ENCODE results near the gene ELL. TPM values are rescaled to one million over a fixed set of nuclear protein-coding genes. Genes with fewer than 3 reads are reported as not detected.

The ELL gene
- total and polyA plus RNA-seq, 2 donors (not counting 3 experiments of a cell fraction or from before 2014, with no cell fraction given), result 9.9 to 18.2 TPM

DNA sequence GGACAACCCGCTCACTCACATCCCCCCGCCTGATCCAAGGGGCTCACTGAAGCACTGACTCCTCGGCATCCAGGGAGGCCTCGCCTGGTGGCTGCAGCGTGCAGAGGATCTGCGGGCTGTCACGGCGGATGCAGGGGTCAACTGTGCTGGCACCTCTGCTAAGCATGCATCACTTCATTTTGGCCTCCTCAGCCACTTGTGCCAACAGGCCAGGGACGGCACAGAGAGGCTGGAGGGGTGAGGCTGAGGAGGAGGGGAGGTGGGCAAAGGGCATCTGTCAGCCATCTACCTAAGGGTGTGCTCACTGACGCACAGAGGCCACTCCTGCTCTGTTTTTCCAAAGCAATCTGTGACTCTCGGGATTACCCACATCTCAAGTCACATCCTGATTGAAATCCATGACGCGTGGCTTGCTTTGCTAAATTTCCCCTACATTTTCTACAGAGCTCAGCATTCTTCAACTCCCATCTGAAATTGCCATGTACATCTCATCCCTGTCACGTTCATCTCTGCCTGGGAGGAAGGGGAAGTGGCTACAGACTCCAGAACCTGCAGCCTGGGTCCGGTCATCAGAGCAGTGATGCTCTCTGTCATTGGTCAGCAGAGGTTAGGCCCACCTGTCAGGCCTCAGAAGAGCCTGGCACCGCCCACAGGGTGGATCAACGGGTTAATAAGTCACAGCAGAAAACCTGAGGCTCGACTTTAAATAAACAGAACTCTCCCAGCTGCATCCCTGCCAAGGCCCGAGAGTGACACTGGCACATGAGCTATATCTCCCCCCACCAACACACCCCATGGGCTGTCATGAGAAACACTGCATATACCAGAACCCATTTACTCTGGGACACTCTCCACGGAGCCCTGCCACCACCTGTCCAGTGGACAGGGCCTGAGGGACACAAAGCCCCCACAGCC, 17.6 kb downstream of the ELL start:
- H3K36me3 ChIP-seq (ENCODE audit: control insufficient read depth in 2 of 2, extremely low read depth in 1 of 2, insufficient read depth in 2 of 2, low read length in 2 of 2), result no peaks in the 10 kb centered on the region
- H3K9me3 ChIP-seq (replicated peaks; ENCODE audit: control insufficient read depth, insufficient read depth, low read length), result no peaks in the 10 kb centered on the region
- no peak overlapping the region for H3K4me3 ChIP-seq (replicated peaks in 1 of 3; ENCODE audit: insufficient read depth in 1 of 3, low read depth in 1 of 3, low read length in 3 of 3)
- no peaks in the 10 kb centered on the region for H4K20me1 ChIP-seq (replicated peaks; ENCODE audit: control insufficient read depth, extremely low read depth, insufficient read depth, low read length)
- BruUV-seq (replicated peaks), result no TSS peak
- FAIRE-seq (no peak), DNase-seq (ENCODE audit: low read depth, low spot score) (no peak)
- ChIA-PET POLR2A (no interaction called here), CTCF (interaction anchor here (2.7 kb wide), 1 partner anchor 16 kb away, joined by 9 read pairs; no protein-coding TSS in a partner anchor)
- no peak overlapping the region for H2AFZ ChIP-seq (ENCODE audit: low read depth, low read length)
- H3K4me1 ChIP-seq (ENCODE audit: control insufficient read depth, extremely low read depth, insufficient read depth, low read length), result peaks cover 17% of the 10 kb centered on the region
- H3K27ac ChIP-seq (ENCODE audit: insufficient read depth, low read depth, low read length), result no peak overlapping the region
- dilution Hi-C loops (cut with MboI; ENCODE audit: extremely low pct_ligation_motif_present, low sequenced_read_pairs), result no loop called here
- no peak overlapping the region for H3K4me2 ChIP-seq (ENCODE audit: insufficient read depth, low read length)
- intact Hi-C loops (cut with micrococcal nuclease), result no loop called here
- no peak for TF ChIP-seq JUN (IDR thresholded peaks at IDR 0.05; ENCODE audit: borderline replicate concordance, insufficient read depth, insufficient read length, low read depth)
- H3K79me2 ChIP-seq (ENCODE audit: control insufficient read depth, insufficient read depth, low read length), result peaks cover 80% of the 10 kb centered on the region
- H3K9me1 ChIP-seq (replicated peaks; ENCODE audit: control insufficient read depth, extremely low read depth, insufficient read depth, low read length), result no peaks in the 10 kb centered on the region
- no peaks in the 10 kb centered on the region for H3K27me3 ChIP-seq (ENCODE audit: control insufficient read depth in 2 of 2, insufficient read depth in 2 of 2, low read length in 2 of 2)
- no peak overlapping the region for H3K9ac ChIP-seq (replicated peaks; ENCODE audit: extremely low read depth, insufficient read depth, low read length)

DNA sequence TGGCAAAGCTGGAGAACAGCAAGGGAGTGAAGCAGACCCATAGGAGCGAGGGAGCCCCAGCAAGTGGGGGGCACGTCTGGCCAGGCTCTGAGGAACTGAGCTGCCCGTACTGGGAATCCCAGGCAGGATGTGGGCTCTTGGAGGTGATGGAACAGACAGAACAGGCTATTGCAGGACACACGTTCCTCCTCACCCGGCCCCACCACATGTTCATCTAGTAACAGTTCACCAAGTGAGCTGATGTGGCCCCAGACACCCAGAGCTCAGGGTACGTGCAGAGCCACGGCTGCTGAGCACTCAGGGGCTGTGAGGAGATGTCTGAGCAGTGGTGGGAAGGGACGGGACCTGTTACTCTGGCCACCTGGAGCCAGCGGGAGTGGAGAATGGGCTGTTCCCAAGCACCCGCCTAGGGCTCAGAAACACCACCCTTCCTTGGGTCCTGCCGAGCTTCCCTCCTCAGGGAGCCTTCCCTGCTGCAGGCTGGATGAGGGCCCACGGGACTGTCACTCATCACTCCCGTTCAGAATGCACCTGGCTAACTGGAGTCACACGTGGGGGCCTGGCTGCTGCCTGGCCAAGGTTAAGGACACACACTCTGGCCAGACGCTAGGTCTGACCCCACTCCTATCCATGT, 18.4 kb downstream of the ELL start:
- H3K9me3 ChIP-seq (replicated peaks; ENCODE audit: control insufficient read depth, insufficient read depth, low read length), result no peaks in the 10 kb centered on the region
- no peak overlapping the region for H3K27ac ChIP-seq (ENCODE audit: insufficient read depth, low read depth, low read length)
- no peak overlapping the region for H3K9ac ChIP-seq (replicated peaks; ENCODE audit: extremely low read depth, insufficient read depth, low read length)
- intact Hi-C loops (cut with micrococcal nuclease) (no loop called here), dilution Hi-C loops (cut with MboI; ENCODE audit: extremely low pct_ligation_motif_present, low sequenced_read_pairs) (no loop called here)
- no peaks in the 10 kb centered on the region for H3K27me3 ChIP-seq (ENCODE audit: control insufficient read depth in 2 of 2, insufficient read depth in 2 of 2, low read length in 2 of 2)
- TF ChIP-seq GATA2 (IDR thresholded peaks at IDR 0.05; ENCODE audit: insufficient read depth, insufficient read length, low read depth, low read length) (no peak), MYC (IDR thresholded peaks at IDR 0.05; ENCODE audit: low read depth, low read length) (no peak), POLR2A (IDR thresholded peaks at IDR 0.05; ENCODE audit: low read depth, low read length) (no peak)
- TF ChIP-seq, protein P1, sequence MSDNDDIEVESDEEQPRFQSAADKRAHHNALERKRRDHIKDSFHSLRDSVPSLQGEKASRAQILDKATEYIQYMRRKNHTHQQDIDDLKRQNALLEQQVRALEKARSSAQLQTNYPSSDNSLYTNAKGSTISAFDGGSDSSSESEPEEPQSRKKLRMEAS (IDR thresholded peaks at IDR 0.05; ENCODE audit: insufficient read depth, insufficient read length), result no peak
- TF ChIP-seq, protein P2, sequence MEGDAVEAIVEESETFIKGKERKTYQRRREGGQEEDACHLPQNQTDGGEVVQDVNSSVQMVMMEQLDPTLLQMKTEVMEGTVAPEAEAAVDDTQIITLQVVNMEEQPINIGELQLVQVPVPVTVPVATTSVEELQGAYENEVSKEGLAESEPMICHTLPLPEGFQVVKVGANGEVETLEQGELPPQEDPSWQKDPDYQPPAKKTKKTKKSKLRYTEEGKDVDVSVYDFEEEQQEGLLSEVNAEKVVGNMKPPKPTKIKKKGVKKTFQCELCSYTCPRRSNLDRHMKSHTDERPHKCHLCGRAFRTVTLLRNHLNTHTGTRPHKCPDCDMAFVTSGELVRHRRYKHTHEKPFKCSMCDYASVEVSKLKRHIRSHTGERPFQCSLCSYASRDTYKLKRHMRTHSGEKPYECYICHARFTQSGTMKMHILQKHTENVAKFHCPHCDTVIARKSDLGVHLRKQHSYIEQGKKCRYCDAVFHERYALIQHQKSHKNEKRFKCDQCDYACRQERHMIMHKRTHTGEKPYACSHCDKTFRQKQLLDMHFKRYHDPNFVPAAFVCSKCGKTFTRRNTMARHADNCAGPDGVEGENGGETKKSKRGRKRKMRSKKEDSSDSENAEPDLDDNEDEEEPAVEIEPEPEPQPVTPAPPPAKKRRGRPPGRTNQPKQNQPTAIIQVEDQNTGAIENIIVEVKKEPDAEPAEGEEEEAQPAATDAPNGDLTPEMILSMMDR (IDR thresholded peaks at IDR 0.05; ENCODE audit: extremely low read depth in 1 of 2, insufficient read depth in 1 of 2, low read depth in 1 of 2, low read length in 2 of 2), result no peak
- DNase-seq (ENCODE audit: low read depth, low spot score) (no peak), FAIRE-seq (no peak)
- peaks cover 79% of the 10 kb centered on the region for H3K79me2 ChIP-seq (ENCODE audit: control insufficient read depth, insufficient read depth, low read length)
- no peaks in the 10 kb centered on the region for H3K9me1 ChIP-seq (replicated peaks; ENCODE audit: control insufficient read depth, extremely low read depth, insufficient read depth, low read length)
- peaks cover 17% of the 10 kb centered on the region for H3K4me1 ChIP-seq (ENCODE audit: control insufficient read depth, extremely low read depth, insufficient read depth, low read length)
- H3K4me3 ChIP-seq (replicated peaks in 1 of 3; ENCODE audit: insufficient read depth in 1 of 3, low read depth in 1 of 3, low read length in 3 of 3), result no peak overlapping the region
- ChIA-PET POLR2A (no interaction called here), CTCF (interaction anchor here (1.5 to 2.7 kb wide), 2 partner anchors 15 to 16 kb away, joined by 5 to 9 read pairs; no protein-coding TSS in a partner anchor)
- H3K4me2 ChIP-seq (ENCODE audit: insufficient read depth, low read length), result no peak overlapping the region
- no peaks in the 10 kb centered on the region for H4K20me1 ChIP-seq (replicated peaks; ENCODE audit: control insufficient read depth, extremely low read depth, insufficient read depth, low read length)
- H3K36me3 ChIP-seq (ENCODE audit: control insufficient read depth in 2 of 2, extremely low read depth in 1 of 2, insufficient read depth in 2 of 2, low read length in 2 of 2), result no peaks in the 10 kb centered on the region
- no peak overlapping the region for H2AFZ ChIP-seq (ENCODE audit: low read depth, low read length)
- BruUV-seq (replicated peaks), result no TSS peak
